Measurements from ENCODE around the gene POMT2.

The POMT2 gene

GRCh38 chr14:77243853-77244252 is 76.8 kb downstream of the POMT2 start:
- FAIRE-seq (no peak), DNase-seq (ENCODE audit: insufficient read length) (no peak)

GRCh38 chr14:77242752-77243151 is 77.9 kb downstream of the POMT2 start:
- DNase-seq (ENCODE audit: insufficient read length) (no peak), FAIRE-seq (no peak)
- TF ChIP-seq POLR2AphosphoS5 (IDR thresholded peaks at IDR 0.05; ENCODE audit: low read depth, low read length) (no peak), POLR2A (IDR thresholded peaks at IDR 0.05; ENCODE audit: low read depth, low read length) (no peak), TAF1 (IDR thresholded peaks at IDR 0.05; ENCODE audit: borderline replicate concordance, low read depth, low read length) (no peak)

More at GRCh38 chr14:77243853-77244252, 76.8 kb downstream of the POMT2 start:
- no peak for TF ChIP-seq TAF1 (IDR thresholded peaks at IDR 0.05; ENCODE audit: borderline replicate concordance, low read depth, low read length)
- no peak for TF ChIP-seq POLR2AphosphoS5 (IDR thresholded peaks at IDR 0.05; ENCODE audit: low read depth, low read length)
- TF ChIP-seq POLR2A (IDR thresholded peaks at IDR 0.05; ENCODE audit: low read depth, low read length), result no peak

GRCh38 chr14:77241955-77242354 is 78.7 kb downstream of the POMT2 start:
- FAIRE-seq (no peak), DNase-seq (ENCODE audit: insufficient read length) (no peak)
- TF ChIP-seq TAF1 (IDR thresholded peaks at IDR 0.05; ENCODE audit: borderline replicate concordance, low read depth, low read length) (no peak), POLR2AphosphoS5 (IDR thresholded peaks at IDR 0.05; ENCODE audit: low read depth, low read length) (no peak), POLR2A (IDR thresholded peaks at IDR 0.05; ENCODE audit: low read depth, low read length) (no peak)

- FAIRE-seq (no peak), DNase-seq (ENCODE audit: insufficient read length) (no peak)
- TF ChIP-seq POLR2AphosphoS5 (IDR thresholded peaks at IDR 0.05; ENCODE audit: low read depth, low read length) (no peak), POLR2A (IDR thresholded peaks at IDR 0.05; ENCODE audit: low read depth, low read length) (no peak), TAF1 (IDR thresholded peaks at IDR 0.05; ENCODE audit: borderline replicate concordance, low read depth, low read length) (no peak)
Measured at GRCh38 chr14:77240336-77240915, 80.3 kb downstream of the POMT2 start.

- FAIRE-seq, result no peak
- TF ChIP-seq TAF1 (IDR thresholded peaks at IDR 0.05; ENCODE audit: borderline replicate concordance, low read depth, low read length), result no peak
- no peak for TF ChIP-seq POLR2A (IDR thresholded peaks at IDR 0.05; ENCODE audit: low read depth, low read length)
- TF ChIP-seq POLR2AphosphoS5 (IDR thresholded peaks at IDR 0.05; ENCODE audit: low read depth, low read length), result no peak
Measured at GRCh38 chr14:77239412-77239811, 81.3 kb downstream of the POMT2 start.

GRCh38 chr14:77238996-77239395 is 81.7 kb downstream of the POMT2 start:
- no peak for DNase-seq (ENCODE audit: insufficient read length)
- TF ChIP-seq POLR2A (IDR thresholded peaks at IDR 0.05; ENCODE audit: low read depth, low read length), result no peak
- TF ChIP-seq POLR2AphosphoS5 (IDR thresholded peaks at IDR 0.05; ENCODE audit: low read depth, low read length), result no peak
- no peak for TF ChIP-seq TAF1 (IDR thresholded peaks at IDR 0.05; ENCODE audit: borderline replicate concordance, low read depth, low read length)
- FAIRE-seq, result no peak

More at GRCh38 chr14:77239412-77239811, 81.3 kb downstream of the POMT2 start:
- DNase-seq (ENCODE audit: insufficient read length), result no peak

- DNase-seq (ENCODE audit: insufficient read length), result no peak
- no peak for FAIRE-seq
- TF ChIP-seq POLR2AphosphoS5 (IDR thresholded peaks at IDR 0.05; ENCODE audit: low read depth, low read length) (no peak), POLR2A (IDR thresholded peaks at IDR 0.05; ENCODE audit: low read depth, low read length) (no peak), TAF1 (IDR thresholded peaks at IDR 0.05; ENCODE audit: borderline replicate concordance, low read depth, low read length) (no peak)
Measured at GRCh38 chr14:77238356-77238755, 82.3 kb downstream of the POMT2 start.

- no peak for DNase-seq (ENCODE audit: insufficient read length)
Measured at GRCh38 chr14:77236814-77237213, 83.9 kb downstream of the POMT2 start.

GRCh38 chr14:77231721-77232120 is 89.0 kb downstream of the POMT2 start:
- FAIRE-seq (no peak), DNase-seq (ENCODE audit: insufficient read length) (no peak)
- TF ChIP-seq TAF1 (IDR thresholded peaks at IDR 0.05; ENCODE audit: borderline replicate concordance, low read depth, low read length) (no peak), POLR2AphosphoS5 (IDR thresholded peaks at IDR 0.05; ENCODE audit: low read depth, low read length) (no peak), POLR2A (IDR thresholded peaks at IDR 0.05; ENCODE audit: low read depth, low read length) (no peak)

More at GRCh38 chr14:77236814-77237213, 83.9 kb downstream of the POMT2 start:
- no peak for TF ChIP-seq POLR2AphosphoS5 (IDR thresholded peaks at IDR 0.05; ENCODE audit: low read depth, low read length)
- TF ChIP-seq POLR2A (IDR thresholded peaks at IDR 0.05; ENCODE audit: low read depth, low read length), result no peak
- TF ChIP-seq TAF1 (IDR thresholded peaks at IDR 0.05; ENCODE audit: borderline replicate concordance, low read depth, low read length), result no peak
- no peak for FAIRE-seq

GRCh38 chr14:77230914-77231313 is 89.8 kb downstream of the POMT2 start:
- TF ChIP-seq TAF1 (IDR thresholded peaks at IDR 0.05; ENCODE audit: borderline replicate concordance, low read depth, low read length) (no peak), POLR2AphosphoS5 (IDR thresholded peaks at IDR 0.05; ENCODE audit: low read depth, low read length) (no peak), POLR2A (IDR thresholded peaks at IDR 0.05; ENCODE audit: low read depth, low read length) (no peak)
- DNase-seq (ENCODE audit: insufficient read length) (no peak), FAIRE-seq (no peak)

- no peak for TF ChIP-seq TAF1 (IDR thresholded peaks at IDR 0.05; ENCODE audit: borderline replicate concordance, low read depth, low read length)
- DNase-seq (ENCODE audit: insufficient read length), result no peak
- FAIRE-seq, result no peak
Measured at GRCh38 chr14:77228056-77228455, 92.6 kb downstream of the POMT2 start.

GRCh38 chr14:77225892-77226557 is 94.7 kb downstream of the POMT2 start:
- DNase-seq (ENCODE audit: insufficient read length) (no peak), FAIRE-seq (no peak)
- TF ChIP-seq TAF1 (IDR thresholded peaks at IDR 0.05; ENCODE audit: borderline replicate concordance, low read depth, low read length) (no peak), POLR2A (IDR thresholded peaks at IDR 0.05; ENCODE audit: low read depth, low read length) (no peak), POLR2AphosphoS5 (IDR thresholded peaks at IDR 0.05; ENCODE audit: low read depth, low read length) (no peak)

Measured in GM12892 (cell line).